WTC11 (cell line): ENCODE data around the gene TNPO1. TPM values are rescaled to one million over a fixed set of nuclear protein-coding genes. Genes with fewer than 3 reads are reported as not detected.

Source experiments
- ATAC-seq: fragments of 200-7000 bp; cut with Tn5 transposase; 2 replicates; pipeline ENCODE4 v1.10.0; 2021; ENCODE audit warnings: mild to moderate bottlenecking, moderate library complexity
- CTCF ChIA-PET: fragments of 300-600 bp; sonication (Branson Sonifier 250); formaldehyde crosslinking; loops from one replicate; lab custom pipeline; 2021; ENCODE audit warnings: antibody characterized with exemption; lab: Charles Lee
- POLR2A ChIA-PET: fragments of 350-600 bp; sonication (Branson Sonifier 250); formaldehyde crosslinking; loops from one replicate; lab custom pipeline; 2021; ENCODE audit warnings: antibody characterized with exemption; lab: Charles Lee
- DNase-seq: peaks from one replicate; pipeline ENCODE4 v3.0.0; 2021; ENCODE audit warnings: low spot score
- H3K27ac Mint-ChIP-seq: 2 replicates; pipeline ENCODE4 v1.8.0; 2021; ENCODE audit warnings: mixed read lengths
- H3K27me3 Mint-ChIP-seq: 2 replicates; pipeline ENCODE4 v1.8.0; 2021; ENCODE audit warnings: low read depth, mild to moderate bottlenecking, moderate library complexity, mixed read lengths
- H3K36me3 Mint-ChIP-seq: 2 replicates; pipeline ENCODE4 v1.8.0; 2021; ENCODE audit warnings: mixed read lengths
- H3K4me1 Mint-ChIP-seq: 2 replicates; pipeline ENCODE4 v1.8.0; 2022; ENCODE audit warnings: mixed read lengths
- H3K4me3 Mint-ChIP-seq: 2 replicates; pipeline ENCODE4 v1.8.0; 2021; ENCODE audit warnings: mild to moderate bottlenecking, moderate library complexity, mixed read lengths
- H3K9me3 Mint-ChIP-seq: 2 replicates; pipeline ENCODE4 v1.8.0; 2021; ENCODE audit warnings: mixed read lengths
- CDX4 ChIP-seq: fragments of 250-450 bp; sonication (Bioruptor Pico); IDR thresholded peaks from 2 replicates; pipeline ENCODE4 v1.9.0; 2021; ENCODE audit warnings: moderate library complexity, mild to moderate bottlenecking, inconsistent platforms, borderline replicate concordance
- E2F1 ChIP-seq: sonication (generic); formaldehyde crosslinking; IDR thresholded peaks from 2 replicates; pipeline ENCODE4 v1.8.0; 2022; ENCODE audit warnings: mild to moderate bottlenecking, missing genetic modification reagents
- ELF4 ChIP-seq: sonication (generic); formaldehyde crosslinking; IDR thresholded peaks from 2 replicates; pipeline ENCODE4 v1.8.1; 2022; ENCODE audit warnings: low read depth, mild to moderate bottlenecking, moderate library complexity, missing genetic modification reagents
- GRHL2 ChIP-seq: fragments of 250-450 bp; sonication (Bioruptor Pico); IDR thresholded peaks from 2 replicates; pipeline ENCODE4 v1.8.0; 2022; ENCODE audit warnings: mild to moderate bottlenecking, moderate library complexity; ENCODE audit not compliant: insufficient replicate concordance, severe bottlenecking
- HMGA2 ChIP-seq: fragments of 250-450 bp; sonication (Bioruptor Pico); IDR thresholded peaks from 2 replicates; pipeline ENCODE4 v1.4.0; 2021; ENCODE audit warnings: mild to moderate bottlenecking, moderate library complexity
- MXD4 ChIP-seq: fragments of 250-450 bp; sonication (Bioruptor Pico); IDR thresholded peaks from 2 replicates; pipeline ENCODE4 v1.8.0; 2021; ENCODE audit warnings: mild to moderate bottlenecking, moderate library complexity, borderline replicate concordance
- NR2C2 ChIP-seq: sonication (generic); formaldehyde crosslinking; IDR thresholded peaks from 2 replicates; pipeline ENCODE4 v1.8.0; 2022; ENCODE audit warnings: mild to moderate bottlenecking, missing genetic modification reagents
- PRDM15 ChIP-seq: sonication (generic); formaldehyde crosslinking; IDR thresholded peaks from 2 replicates; pipeline ENCODE4 v1.8.0; 2022; ENCODE audit warnings: missing genetic modification reagents
- TCF7 ChIP-seq: sonication (generic); formaldehyde crosslinking; IDR thresholded peaks from 2 replicates; pipeline ENCODE4 v1.8.0; 2022; ENCODE audit warnings: mild to moderate bottlenecking, low read depth, missing genetic modification reagents, moderate library complexity
- TEAD4 ChIP-seq: sonication (generic); formaldehyde crosslinking; IDR thresholded peaks from 2 replicates; pipeline ENCODE4 v1.8.0; 2022; ENCODE audit warnings: mild to moderate bottlenecking, missing genetic modification reagents
- USF1 ChIP-seq: sonication (generic); formaldehyde crosslinking; IDR thresholded peaks from 2 replicates; pipeline ENCODE4 v1.8.0; 2022; ENCODE audit warnings: mild to moderate bottlenecking, missing genetic modification reagents
- ZBTB21 ChIP-seq: sonication (generic); formaldehyde crosslinking; IDR thresholded peaks from 2 replicates; pipeline ENCODE4 v1.8.1; 2023; ENCODE audit warnings: mild to moderate bottlenecking, missing genetic modification reagents, borderline replicate concordance
- ZBTB43 ChIP-seq: sonication (generic); formaldehyde crosslinking; IDR thresholded peaks from 2 replicates; pipeline ENCODE4 v1.8.1; 2023; ENCODE audit warnings: mild to moderate bottlenecking, missing genetic modification reagents
- ZNF512 ChIP-seq: sonication (generic); formaldehyde crosslinking; IDR thresholded peaks from 2 replicates; pipeline ENCODE4 v1.8.1; 2022; ENCODE audit warnings: missing genetic modification reagents, borderline replicate concordance
- ZNF532 ChIP-seq: fragments of 250-450 bp; sonication (Bioruptor Pico); IDR thresholded peaks from 2 replicates; pipeline ENCODE4 v1.9.0; 2021; ENCODE audit warnings: mild to moderate bottlenecking, borderline replicate concordance
- total RNA-seq: library from RNA; stranded (reverse); gene quantifications from 3 replicates; pipeline ENCODE4 v1.2.3, GENCODE V29; 2021
- TF ChIP-seq, protein P1 (sequence below): sonication (generic); formaldehyde crosslinking; IDR thresholded peaks from 2 replicates; pipeline ENCODE4 v1.8.1; 2023; ENCODE audit warnings: mild to moderate bottlenecking, moderate library complexity, missing genetic modification reagents
- TF ChIP-seq, protein P2 (sequence below): sonication (generic); formaldehyde crosslinking; IDR thresholded peaks from 2 replicates; pipeline ENCODE4 v1.8.0; 2022; ENCODE audit warnings: mild to moderate bottlenecking, missing genetic modification reagents

TNPO1 gene
- total RNA-seq, 1 experiment from 2014 or later = 150 TPM

DNA sequence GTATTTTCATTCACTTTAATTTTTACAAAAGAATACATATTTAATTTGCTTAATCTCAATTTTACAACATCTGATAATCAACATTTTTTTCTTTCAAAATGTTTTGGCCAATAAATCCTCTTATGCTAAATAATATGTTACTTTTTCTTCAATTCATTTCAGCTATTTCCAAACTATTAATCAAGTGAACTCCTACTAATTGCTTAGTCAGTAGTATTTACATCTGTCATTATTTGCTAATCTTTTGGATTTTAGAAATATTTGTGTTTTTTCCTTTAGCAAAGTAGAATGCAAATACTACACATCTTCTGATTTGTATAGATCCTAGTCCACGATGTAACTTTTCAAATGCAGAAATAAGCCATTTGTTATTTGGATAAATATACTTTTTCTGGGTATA is 1.6 kb upstream of the TNPO1 start (continued):
- TF ChIP-seq ZNF512 (no peak), ELF4 (CRISPR knock-in tag) (no peak), NR2C2 (no peak), ZBTB21 (CRISPR knock-in tag) (no peak), E2F1 (CRISPR knock-in tag) (no peak), CDX4 (CRISPR knock-in tag) (no peak), GRHL2 (CRISPR knock-in tag) (no peak), MXD4 (no peak), TCF7 (CRISPR knock-in tag) (no peak), PRDM15 (CRISPR knock-in tag) (no peak), HMGA2 (CRISPR knock-in tag) (no peak), TEAD4 (no peak)
- TF ChIP-seq, protein P1, sequence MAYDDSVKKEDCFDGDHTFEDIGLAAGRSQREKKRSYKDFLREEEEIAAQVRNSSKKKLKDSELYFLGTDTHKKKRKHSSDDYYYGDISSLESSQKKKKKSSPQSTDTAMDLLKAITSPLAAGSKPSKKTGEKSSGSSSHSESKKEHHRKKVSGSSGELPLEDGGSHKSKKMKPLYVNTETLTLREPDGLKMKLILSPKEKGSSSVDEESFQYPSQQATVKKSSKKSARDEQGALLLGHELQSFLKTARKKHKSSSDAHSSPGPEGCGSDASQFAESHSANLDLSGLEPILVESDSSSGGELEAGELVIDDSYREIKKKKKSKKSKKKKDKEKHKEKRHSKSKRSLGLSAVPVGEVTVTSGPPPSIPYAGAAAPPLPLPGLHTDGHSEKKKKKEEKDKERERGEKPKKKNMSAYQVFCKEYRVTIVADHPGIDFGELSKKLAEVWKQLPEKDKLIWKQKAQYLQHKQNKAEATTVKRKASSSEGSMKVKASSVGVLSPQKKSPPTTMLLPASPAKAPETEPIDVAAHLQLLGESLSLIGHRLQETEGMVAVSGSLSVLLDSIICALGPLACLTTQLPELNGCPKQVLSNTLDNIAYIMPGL = no peak
- TF ChIP-seq, protein P2, sequence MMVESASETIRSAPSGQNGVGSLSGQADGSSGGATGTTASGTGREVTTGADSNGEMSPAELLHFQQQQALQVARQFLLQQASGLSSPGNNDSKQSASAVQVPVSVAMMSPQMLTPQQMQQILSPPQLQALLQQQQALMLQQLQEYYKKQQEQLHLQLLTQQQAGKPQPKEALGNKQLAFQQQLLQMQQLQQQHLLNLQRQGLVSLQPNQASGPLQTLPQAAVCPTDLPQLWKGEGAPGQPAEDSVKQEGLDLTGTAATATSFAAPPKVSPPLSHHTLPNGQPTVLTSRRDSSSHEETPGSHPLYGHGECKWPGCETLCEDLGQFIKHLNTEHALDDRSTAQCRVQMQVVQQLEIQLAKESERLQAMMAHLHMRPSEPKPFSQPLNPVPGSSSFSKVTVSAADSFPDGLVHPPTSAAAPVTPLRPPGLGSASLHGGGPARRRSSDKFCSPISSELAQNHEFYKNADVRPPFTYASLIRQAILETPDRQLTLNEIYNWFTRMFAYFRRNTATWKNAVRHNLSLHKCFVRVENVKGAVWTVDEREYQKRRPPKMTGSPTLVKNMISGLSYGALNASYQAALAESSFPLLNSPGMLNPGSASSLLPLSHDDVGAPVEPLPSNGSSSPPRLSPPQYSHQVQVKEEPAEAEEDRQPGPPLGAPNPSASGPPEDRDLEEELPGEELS (CRISPR knock-in tag) = no peak

DNA sequence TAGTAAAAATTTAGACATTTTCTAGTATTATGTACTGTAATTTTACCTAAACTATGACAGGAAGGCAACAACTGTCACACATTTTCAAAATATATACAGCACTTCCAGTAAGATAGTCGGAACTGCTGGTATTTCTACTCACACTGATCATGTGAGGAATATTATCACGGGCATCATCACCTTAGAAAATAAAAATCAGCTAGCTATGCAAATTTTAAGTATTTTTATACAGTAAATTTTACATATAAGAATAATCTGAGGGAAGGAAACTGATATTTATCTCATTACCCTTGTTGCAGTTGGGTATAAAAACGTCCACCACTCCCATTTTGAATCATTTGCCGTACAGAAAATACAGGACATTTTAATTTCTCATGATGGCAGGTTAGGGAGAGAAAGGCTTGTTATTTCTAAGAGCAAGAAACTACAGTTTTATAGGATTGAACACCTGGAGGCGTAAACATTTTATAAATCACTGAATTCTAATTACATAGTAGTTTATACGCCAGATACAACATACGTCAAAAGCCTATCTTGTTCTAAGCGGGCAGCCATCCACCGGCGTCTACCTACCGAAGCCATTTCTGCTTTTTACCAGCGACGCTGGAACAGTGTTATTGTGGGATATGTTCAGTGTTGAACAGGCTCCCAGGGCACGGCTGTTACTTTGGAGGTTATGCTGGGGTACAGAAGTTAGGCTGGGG is 729 bp upstream of the TNPO1 start:
- H3K27ac Mint-ChIP-seq = peak overlapping the region; percentile 84
- H3K9me3 Mint-ChIP-seq = no peaks in the 10 kb centered on the region
- ATAC-seq = no peak
- H3K4me3 Mint-ChIP-seq = peak overlapping the region; percentile 99
- H3K36me3 Mint-ChIP-seq = no peaks in the 10 kb centered on the region
- ChIA-PET POLR2A (interaction anchor here (2.1 kb wide), 1 partner anchor 31 kb away, joined by 5 read pairs; no protein-coding TSS in a partner anchor), CTCF (no interaction called here)
- DNase-seq = no peak
- H3K4me1 Mint-ChIP-seq = peaks cover 25% of the 10 kb centered on the region
- no peaks in the 10 kb centered on the region for H3K27me3 Mint-ChIP-seq
- no peak for TF ChIP-seq ZNF532
- no peak for TF ChIP-seq TEAD4
- no peak for TF ChIP-seq USF1 (CRISPR knock-in tag)
- 0 out of 2 replicates have a peak, but pooled peaks have one; percentile 40 for TF ChIP-seq ZBTB43 (CRISPR knock-in tag)
